Colon (tissue), 2 donors: ENCODE results near the gene ADRM1.

Source experiments
- FAIRE-seq: peaks from 2 replicates; lab custom pipeline; 2012; peaks lifted over from hg19 to GRCh38; lab: Jason Lieb, UNC
- donor health status: control.
- donor health status: control.

ADRM1 gene

DNA sequence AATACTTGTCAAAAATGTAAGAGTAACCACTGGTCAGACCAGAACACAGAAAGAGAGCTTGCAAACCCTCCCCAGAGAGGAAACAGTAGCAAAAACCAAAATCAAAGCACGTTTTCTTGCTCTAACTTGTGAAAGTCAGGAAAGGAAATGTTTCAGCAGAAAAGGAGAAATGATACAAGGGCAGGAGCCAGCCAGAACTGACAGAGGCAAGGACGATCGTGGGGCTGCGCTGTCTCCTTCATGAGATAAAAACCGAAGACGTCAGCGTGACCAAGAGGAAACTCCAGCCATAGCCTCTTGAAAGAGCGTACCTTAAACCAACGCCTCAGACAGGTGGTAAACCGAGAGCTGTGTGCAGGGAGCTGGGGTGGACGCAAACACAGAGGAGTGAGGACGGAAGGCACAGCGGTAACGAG, 36.9 kb downstream of the ADRM1 start:
- FAIRE-seq, result no peak

DNA sequence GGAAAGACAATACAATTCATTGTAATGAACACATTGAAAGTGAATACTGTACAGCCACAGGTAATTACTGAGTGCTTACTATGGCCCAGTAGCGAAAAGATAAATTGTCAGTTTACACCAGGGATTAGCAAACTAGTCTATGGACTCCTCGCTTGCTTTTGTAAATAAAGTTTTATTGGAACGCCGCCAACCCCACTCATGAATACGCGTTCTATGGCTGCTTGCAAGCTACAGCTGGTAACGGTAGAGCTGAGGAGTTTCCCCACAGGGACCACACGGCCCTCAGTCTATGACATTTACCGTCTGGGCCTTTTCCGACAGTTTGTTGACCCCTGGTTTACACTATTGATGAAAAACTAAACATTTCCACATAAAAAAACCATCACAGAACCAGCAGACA, 40.1 kb downstream of the ADRM1 start:
- no peak for FAIRE-seq

- FAIRE-seq, result no peak
Measured at GRCh38 chr20:62344092-62344491, 41.3 kb downstream of the ADRM1 start.

- FAIRE-seq, result no peak
Measured at GRCh38 chr20:62344782-62345181, 42.0 kb downstream of the ADRM1 start.

- no peak for FAIRE-seq
Measured at GRCh38 chr20:62345681-62346370, 43.0 kb downstream of the ADRM1 start.

GRCh38 chr20:62346398-62347150, 43.8 kb downstream of the ADRM1 start:
- FAIRE-seq, result no peak

DNA sequence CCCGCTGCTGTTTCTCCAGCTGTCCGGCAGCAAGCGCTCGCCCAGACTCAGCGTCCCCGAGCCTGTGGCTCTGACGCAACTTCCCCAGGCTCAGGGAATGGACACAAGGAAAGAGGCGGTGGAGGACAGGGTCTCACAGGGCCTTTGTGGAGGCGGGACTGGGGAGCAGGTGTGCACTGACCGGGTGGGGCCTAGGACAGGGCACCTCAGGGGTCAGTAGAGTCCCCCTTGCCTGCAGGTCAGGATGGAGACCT, 44.3 kb downstream of the ADRM1 start:
- FAIRE-seq, result no peak

DNA sequence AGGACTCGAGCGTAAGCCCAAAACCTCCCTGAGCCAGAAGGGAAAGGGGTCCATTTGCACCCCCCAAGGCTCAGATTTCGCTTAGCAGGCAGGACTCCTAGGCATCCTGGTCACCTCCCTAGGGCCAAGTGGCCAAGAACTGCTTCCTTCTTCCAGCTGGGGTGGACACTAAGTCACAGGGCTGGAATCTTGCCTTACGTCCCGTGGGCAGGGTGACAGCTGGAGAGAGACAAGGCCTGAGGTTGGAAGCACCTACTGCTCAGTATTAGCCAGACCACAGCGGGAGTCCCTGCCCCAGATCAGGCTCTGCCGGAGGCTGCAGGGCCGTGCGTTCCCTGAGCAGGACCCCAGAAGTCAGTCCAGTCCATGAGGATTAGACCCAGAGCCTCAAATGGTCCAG, 44.6 kb downstream of the ADRM1 start:
- FAIRE-seq, result no peak

DNA sequence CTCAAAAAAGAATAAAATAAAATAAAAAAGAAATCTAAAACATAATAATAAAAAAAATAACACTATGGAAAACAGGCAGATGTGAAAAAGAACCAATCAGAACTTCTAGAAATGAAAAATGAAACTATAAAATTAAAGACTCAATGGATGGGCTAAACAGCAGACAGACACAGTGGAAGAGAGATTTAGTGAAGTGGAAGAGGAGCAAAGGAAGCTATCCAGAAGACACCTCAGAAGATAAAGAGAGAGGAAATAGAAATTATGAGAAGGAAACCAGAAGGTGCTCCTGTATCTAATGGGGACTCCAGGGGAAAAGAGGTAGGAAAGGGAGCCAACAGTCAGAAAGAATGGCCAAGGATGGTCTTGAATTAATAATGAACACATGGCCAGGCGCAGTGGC, 45.8 kb downstream of the ADRM1 start:
- no peak for FAIRE-seq

GRCh38 chr20:62349556-62350097, 46.8 kb downstream of the ADRM1 start:
- no peak for FAIRE-seq

DNA sequence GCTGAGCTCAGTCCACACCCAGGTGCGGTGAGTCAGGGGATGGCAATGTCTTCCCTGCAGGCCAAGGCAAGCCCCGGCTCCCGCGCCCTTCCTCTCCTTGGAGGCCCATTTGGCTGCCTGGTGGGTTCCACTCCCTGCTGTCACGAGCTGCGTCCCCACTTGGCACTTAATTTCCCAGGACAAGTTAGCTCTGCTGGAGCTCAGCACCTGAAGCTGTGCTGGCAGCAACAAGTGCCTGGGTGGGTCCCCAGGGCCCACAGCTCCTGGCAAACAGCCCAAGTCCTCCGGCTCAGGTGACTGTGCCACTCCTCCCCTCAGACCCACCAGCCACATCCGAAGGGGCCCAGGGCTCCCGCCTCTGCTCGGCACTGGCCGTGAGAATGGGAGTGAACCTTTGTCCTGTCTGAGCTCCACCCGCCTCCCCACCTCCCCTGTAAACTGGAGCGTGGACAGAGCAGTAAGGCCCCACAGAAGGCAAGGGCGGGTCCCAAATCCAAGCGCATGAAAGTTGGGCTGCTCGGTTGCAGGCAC, 47.4 kb downstream of the ADRM1 start:
- FAIRE-seq, result no peak

DNA sequence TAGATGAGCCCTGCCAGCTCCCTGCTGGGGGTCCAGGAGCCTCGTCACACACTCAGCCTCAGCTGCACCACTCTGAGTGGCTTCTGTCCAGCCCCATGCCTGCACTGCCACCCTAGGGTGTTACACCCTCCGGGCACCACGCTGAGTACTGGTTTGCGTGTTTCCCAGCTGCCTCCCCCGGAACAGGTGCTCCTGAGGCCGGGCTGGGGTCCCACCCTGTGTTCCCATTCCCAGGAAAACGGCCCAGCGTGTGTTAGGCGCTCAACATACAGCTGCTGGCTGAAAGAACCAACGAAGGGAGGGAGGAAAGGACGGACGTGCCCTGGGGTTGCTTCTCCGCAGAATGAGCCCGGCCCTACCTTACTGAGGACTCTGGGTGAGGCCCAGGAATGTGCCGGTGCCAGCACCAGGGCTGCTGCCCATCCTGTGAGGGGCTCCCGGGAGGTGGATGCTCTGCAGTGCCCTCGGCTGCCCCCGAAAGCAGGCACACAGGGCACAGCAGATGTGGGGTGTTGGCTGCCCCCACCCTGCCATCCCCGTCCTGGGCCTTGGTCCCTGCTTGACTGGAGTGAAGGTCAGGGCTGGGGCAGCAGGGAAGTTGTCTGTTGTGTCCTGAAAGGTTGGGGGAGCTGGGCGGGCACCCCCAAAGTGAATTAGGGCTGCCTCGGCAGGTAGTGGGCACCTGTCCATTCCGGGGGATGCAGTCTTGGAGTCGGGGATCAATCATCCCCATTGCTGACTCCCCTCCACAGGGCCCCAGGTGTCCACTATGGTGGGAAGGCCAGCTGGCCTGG, 48.0 kb downstream of the ADRM1 start:
- FAIRE-seq, result no peak

GRCh38 chr20:62351469-62352401, 48.9 kb downstream of the ADRM1 start:
- no peak for FAIRE-seq

GRCh38 chr20:62352402-62353288, 49.8 kb downstream of the ADRM1 start:
- no peak for FAIRE-seq

DNA sequence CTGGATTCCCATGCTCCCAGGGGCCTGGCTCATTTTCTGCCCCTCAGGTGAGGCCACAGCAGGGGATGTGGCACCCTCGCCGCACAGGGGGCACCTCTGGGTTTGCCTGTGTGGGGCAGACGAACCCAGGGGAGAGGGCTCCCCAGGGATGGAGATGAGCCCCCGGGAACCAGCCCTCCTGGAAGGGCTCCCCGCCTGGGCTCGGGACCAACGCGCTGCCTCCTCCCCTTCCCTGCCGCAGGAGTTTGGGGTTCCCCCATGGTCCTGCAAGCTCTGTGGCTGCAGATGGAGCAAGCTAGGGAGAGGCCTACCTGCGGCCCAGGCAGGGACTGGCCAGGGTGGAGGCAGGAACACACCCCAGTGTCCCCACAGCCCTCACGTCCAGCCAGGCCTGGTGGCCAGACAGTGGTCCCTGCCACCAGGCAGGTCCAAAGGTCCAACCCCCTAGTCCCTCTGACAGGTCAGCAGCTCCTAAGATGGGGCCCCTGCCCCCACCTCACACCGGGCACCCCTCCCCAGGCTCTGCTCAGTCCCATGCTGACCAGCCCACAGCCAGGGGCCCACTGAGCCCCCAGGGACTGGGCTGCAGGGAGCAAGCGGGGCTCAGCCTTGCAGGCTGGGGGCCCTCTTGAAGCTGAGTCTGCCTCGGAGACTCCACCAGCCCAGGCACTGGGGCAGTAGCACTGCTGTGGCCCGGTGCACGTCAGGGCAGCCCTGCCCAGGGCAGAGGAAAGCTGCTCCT, 50.7 kb downstream of the ADRM1 start:
- FAIRE-seq, result no peak

GRCh38 chr20:62354031-62354808, 51.4 kb downstream of the ADRM1 start:
- no peak for FAIRE-seq

GRCh38 chr20:62354811-62355341, 52.1 kb downstream of the ADRM1 start:
- FAIRE-seq, result no peak

- FAIRE-seq, result no peak
Measured at GRCh38 chr20:62355516-62355877, 52.7 kb downstream of the ADRM1 start.
